ENCODE results near the gene BCOR. TPM values are rescaled to one million over a fixed set of nuclear protein-coding genes. Genes with fewer than 3 reads are reported as not detected.

Gene BCOR
- total and polyA plus RNA-seq, 4 experiments from 2014 or later: 1.9 to 48.7 (median 27.0) TPM

GRCh38 chrX:40111868-40112267 lies 14.1 kb upstream of the BCOR start:
- intact Hi-C loops (cut with micrococcal nuclease): no loop called here
- Histone ChIP-seq H3K27ac (ENCODE audit: low read depth, low read length) (no peak overlapping the region), H3K9me3 (ENCODE audit: control insufficient read depth in 1 of 2, low read length in 2 of 2) (no peaks in the 10 kb centered on the region), H3K27me3 (ENCODE audit: insufficient read depth, low read length) (no peaks in the 10 kb centered on the region), H3K4me3 (ENCODE audit: low read length in 2 of 2) (no peak overlapping the region), H3K36me3 (ENCODE audit: insufficient read depth, low read length) (no peaks in the 10 kb centered on the region), H3K4me1 (ENCODE audit: insufficient read depth, low read length) (peaks cover 17% of the 10 kb centered on the region)
- Mint-ChIP-seq H3K27me3 (no peaks in the 10 kb centered on the region), H3K27ac (peak overlapping the region in 1 of 7 donors; percentile 58), H3K9me3 (peaks cover 0 to 3% (median 0%) of the 10 kb centered on the region in 8 donors), H3K4me3 (no peak overlapping the region), H3K36me3 (no peaks in the 10 kb centered on the region), H3K4me1 (peaks cover 3 to 12% (median 8%) of the 10 kb centered on the region in 4 donors)
- POLR2A ChIA-PET (ENCODE audit: partially characterized antibody): interaction anchor here (1.0 kb wide), 2 partner anchors 13 to 41 kb away, joined by 3 to 4 read pairs; no protein-coding TSS in a partner anchor
- DNase-seq: no peak
- CTCF ChIA-PET (ENCODE audit: partially characterized antibody): no interaction called here

GRCh38 chrX:40109288-40110008 lies 11.7 kb upstream of the BCOR start:
- Mint-ChIP-seq H3K4me1 (peaks cover 3 to 17% (median 10%) of the 10 kb centered on the region in 4 donors), H3K27ac (peak overlapping the region in 2 of 7 donors; percentile 59 to 78), H3K36me3 (peaks cover 0 to 1% of the 10 kb centered on the region in 2 donors), H3K4me3 (peak overlapping the region in 5 of 8 donors; percentile 41 to 72 (median 53)), H3K27me3 (no peaks in the 10 kb centered on the region), H3K9me3 (peaks cover 0 to 6% (median 0%) of the 10 kb centered on the region in 8 donors)
- Histone ChIP-seq H3K27me3 (ENCODE audit: insufficient read depth, low read length) (no peaks in the 10 kb centered on the region), H3K36me3 (ENCODE audit: insufficient read depth, low read length) (no peaks in the 10 kb centered on the region), H3K4me1 (ENCODE audit: insufficient read depth, low read length) (peaks cover 20% of the 10 kb centered on the region), H3K27ac (ENCODE audit: low read depth, low read length) (no peak overlapping the region), H3K4me3 (ENCODE audit: low read length in 2 of 2) (peak overlapping the region in 1 of 2 donors; percentile 19), H3K9me3 (ENCODE audit: control insufficient read depth in 1 of 2, low read length in 2 of 2) (no peaks in the 10 kb centered on the region)
- no peak for DNase-seq
- POLR2A ChIA-PET (ENCODE audit: partially characterized antibody): interaction anchor here (0.8 to 6.6 kb wide), 7 partner anchors 8 to 67 kb away, joined by 3 to 102 read pairs (median 6); partner anchors contain the start of gene BCOR
- intact Hi-C loops (cut with micrococcal nuclease): loop anchor here (5.0 kb wide), 2 partner anchors 97 to 252 kb away; no protein-coding TSS in a partner anchor
- CTCF ChIA-PET (ENCODE audit: partially characterized antibody): interaction anchor here (0.9 kb wide), 1 partner anchor 10 kb away, joined by 3 read pairs; no protein-coding TSS in a partner anchor

GRCh38 chrX:40108959-40109287 lies 11.2 kb upstream of the BCOR start:
- Histone ChIP-seq H3K27ac (ENCODE audit: low read depth, low read length) (no peak overlapping the region), H3K36me3 (ENCODE audit: insufficient read depth, low read length) (no peaks in the 10 kb centered on the region), H3K4me3 (ENCODE audit: low read length in 2 of 2) (peak overlapping the region in 1 of 2 donors; percentile 19), H3K4me1 (ENCODE audit: insufficient read depth, low read length) (peaks cover 20% of the 10 kb centered on the region), H3K27me3 (ENCODE audit: insufficient read depth, low read length) (no peaks in the 10 kb centered on the region), H3K9me3 (ENCODE audit: control insufficient read depth in 1 of 2, low read length in 2 of 2) (no peaks in the 10 kb centered on the region)
- Mint-ChIP-seq H3K4me1 (peaks cover 3 to 18% (median 12%) of the 10 kb centered on the region in 4 donors), H3K27me3 (no peaks in the 10 kb centered on the region), H3K9me3 (peaks cover 0 to 6% (median 0%) of the 10 kb centered on the region in 8 donors), H3K4me3 (peak overlapping the region in 4 of 8 donors; percentile 60 to 75 (median 66)), H3K27ac (no peak overlapping the region), H3K36me3 (peaks cover 0 to 1% of the 10 kb centered on the region in 2 donors)
- CTCF ChIA-PET (ENCODE audit: partially characterized antibody): interaction anchor here (1.0 kb wide), 1 partner anchor 11 kb away, joined by 3 read pairs; the partner anchor contains the start of gene BCOR
- intact Hi-C loops (cut with micrococcal nuclease): loop anchor here (5.0 kb wide), 2 partner anchors 97 to 252 kb away; no protein-coding TSS in a partner anchor
- POLR2A ChIA-PET (ENCODE audit: partially characterized antibody): interaction anchor here (0.8 to 6.6 kb wide), 7 partner anchors 12 to 67 kb away, joined by 3 to 102 read pairs (median 5); partner anchors contain the start of gene BCOR
- peak; percentile 57 to 72 (median 60) for DNase-seq

GRCh38 chrX:40108162-40108958 lies 10.6 kb upstream of the BCOR start:
- intact Hi-C loops (cut with micrococcal nuclease): loop anchor here (5.0 kb wide), 2 partner anchors 96 to 251 kb away; no protein-coding TSS in a partner anchor
- Mint-ChIP-seq H3K27ac (peak overlapping the region in 1 of 7 donors; percentile 70), H3K27me3 (no peaks in the 10 kb centered on the region), H3K36me3 (peaks cover 0 to 1% of the 10 kb centered on the region in 2 donors), H3K4me1 (peaks cover 3 to 19% (median 12%) of the 10 kb centered on the region in 4 donors), H3K4me3 (peak overlapping the region; percentile 27 to 77 (median 70)), H3K9me3 (peaks cover 0 to 6% (median 0%) of the 10 kb centered on the region in 8 donors)
- DNase-seq: no peak
- Histone ChIP-seq H3K27ac (ENCODE audit: low read depth, low read length) (no peak overlapping the region), H3K4me3 (ENCODE audit: low read length in 2 of 2) (no peak overlapping the region), H3K36me3 (ENCODE audit: insufficient read depth, low read length) (no peaks in the 10 kb centered on the region), H3K27me3 (ENCODE audit: insufficient read depth, low read length) (no peaks in the 10 kb centered on the region), H3K9me3 (ENCODE audit: control insufficient read depth in 1 of 2, low read length in 2 of 2) (no peaks in the 10 kb centered on the region), H3K4me1 (ENCODE audit: insufficient read depth, low read length) (peaks cover 20% of the 10 kb centered on the region)
- POLR2A ChIA-PET (ENCODE audit: partially characterized antibody): interaction anchor here (1.0 to 6.6 kb wide), 8 partner anchors 11 to 68 kb away, joined by 3 to 102 read pairs (median 6); partner anchors contain the start of gene BCOR
- CTCF ChIA-PET (ENCODE audit: partially characterized antibody): interaction anchor here (1.0 kb wide), 1 partner anchor 11 kb away, joined by 3 read pairs; the partner anchor contains the start of gene BCOR

GRCh38 chrX:40107291-40108161 lies 9.8 kb upstream of the BCOR start:
- Mint-ChIP-seq H3K4me3 (peak overlapping the region; percentile 80 to 92 (median 88)), H3K27me3 (no peaks in the 10 kb centered on the region), H3K4me1 (peaks cover 3 to 19% (median 12%) of the 10 kb centered on the region in 4 donors), H3K27ac (peak overlapping the region in 3 of 7 donors; percentile 61 to 91 (median 86)), H3K36me3 (peaks cover 0 to 1% of the 10 kb centered on the region in 2 donors), H3K9me3 (peaks cover 0 to 6% (median 0%) of the 10 kb centered on the region in 8 donors)
- ChIA-PET CTCF (ENCODE audit: partially characterized antibody) (interaction anchor here (1.0 kb wide), 1 partner anchor 10 kb away, joined by 3 read pairs; the partner anchor contains the start of gene BCOR), POLR2A (ENCODE audit: partially characterized antibody) (interaction anchor here (1.0 to 14.3 kb wide), 7 partner anchors 10 to 69 kb away, joined by 3 to 323 read pairs (median 8); partner anchors contain the start of gene BCOR)
- H3K36me3 ChIP-seq (ENCODE audit: insufficient read depth, low read length): no peaks in the 10 kb centered on the region
- intact Hi-C loops (cut with micrococcal nuclease): loop anchor here (2.0 to 5.0 kb wide), 4 partner anchors 45 to 250 kb away; no protein-coding TSS in a partner anchor
- H3K27ac ChIP-seq (ENCODE audit: low read depth, low read length): no peak overlapping the region
- no peaks in the 10 kb centered on the region for H3K9me3 ChIP-seq (ENCODE audit: control insufficient read depth in 1 of 2, low read length in 2 of 2)
- H3K4me1 ChIP-seq (ENCODE audit: insufficient read depth, low read length): peaks cover 20% of the 10 kb centered on the region
- H3K4me3 ChIP-seq (ENCODE audit: low read length in 2 of 2): peak overlapping the region; percentile 6 to 52
- H3K27me3 ChIP-seq (ENCODE audit: insufficient read depth, low read length): no peaks in the 10 kb centered on the region
- no peak for DNase-seq

GRCh38 chrX:40106676-40107290 lies 9.0 kb upstream of the BCOR start:
- CTCF ChIA-PET (ENCODE audit: partially characterized antibody): no interaction called here
- H3K4me1 Mint-ChIP-seq: peaks cover 3 to 19% (median 12%) of the 10 kb centered on the region in 4 donors
- H3K36me3 Mint-ChIP-seq: peaks cover 0 to 1% of the 10 kb centered on the region in 2 donors
- Histone ChIP-seq H3K36me3 (ENCODE audit: insufficient read depth, low read length) (no peaks in the 10 kb centered on the region), H3K27ac (ENCODE audit: low read depth, low read length) (peak overlapping the region; percentile 31), H3K4me3 (ENCODE audit: low read length in 2 of 2) (peak overlapping the region; percentile 6 to 52), H3K4me1 (ENCODE audit: insufficient read depth, low read length) (peaks cover 20% of the 10 kb centered on the region), H3K27me3 (ENCODE audit: insufficient read depth, low read length) (no peaks in the 10 kb centered on the region), H3K9me3 (ENCODE audit: control insufficient read depth in 1 of 2, low read length in 2 of 2) (no peaks in the 10 kb centered on the region)
- H3K4me3 Mint-ChIP-seq: peak overlapping the region; percentile 80 to 92 (median 88)
- intact Hi-C loops (cut with micrococcal nuclease): loop anchor here (1.0 to 5.0 kb wide), 5 partner anchors 8 to 249 kb away; no protein-coding TSS in a partner anchor
- DNase-seq: no peak
- POLR2A ChIA-PET (ENCODE audit: partially characterized antibody): interaction anchor here (1.0 to 14.3 kb wide), 4 partner anchors 9 to 66 kb away, joined by 3 to 323 read pairs (median 56); partner anchors contain the start of gene BCOR
- H3K27me3 Mint-ChIP-seq: no peaks in the 10 kb centered on the region
- H3K27ac Mint-ChIP-seq: peak overlapping the region in 6 of 7 donors; percentile 37 to 91 (median 74)
- peaks cover 0 to 6% (median 0%) of the 10 kb centered on the region in 8 donors for H3K9me3 Mint-ChIP-seq

Data from CD4-positive, alpha-beta memory T cell (primary cell).